GM19455 (cell line): Measurements from ENCODE around the gene CABCOCO1.

ENCODE experiments used
- ATAC-seq: cut with Tn5 transposase; IDR thresholded peaks from one replicate; pipeline ENCODE4 v1.9.1; 2021; ENCODE audit not compliant: unreplicated experiment

Gene CABCOCO1, protein sequence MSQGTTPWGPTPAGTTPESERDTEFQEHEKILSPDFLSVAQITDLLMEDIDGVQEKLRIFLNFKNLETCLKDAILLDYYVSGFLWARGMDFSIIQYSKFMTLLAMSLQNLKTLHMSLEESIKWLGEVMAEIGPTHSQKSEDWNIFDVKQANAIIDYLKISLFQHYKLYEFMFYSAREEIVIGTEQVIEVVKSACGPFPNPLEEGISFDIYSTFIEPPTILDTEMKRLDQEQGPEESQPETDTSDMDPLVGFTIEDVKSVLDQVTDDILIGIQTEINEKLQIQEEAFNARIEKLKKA

DNA sequence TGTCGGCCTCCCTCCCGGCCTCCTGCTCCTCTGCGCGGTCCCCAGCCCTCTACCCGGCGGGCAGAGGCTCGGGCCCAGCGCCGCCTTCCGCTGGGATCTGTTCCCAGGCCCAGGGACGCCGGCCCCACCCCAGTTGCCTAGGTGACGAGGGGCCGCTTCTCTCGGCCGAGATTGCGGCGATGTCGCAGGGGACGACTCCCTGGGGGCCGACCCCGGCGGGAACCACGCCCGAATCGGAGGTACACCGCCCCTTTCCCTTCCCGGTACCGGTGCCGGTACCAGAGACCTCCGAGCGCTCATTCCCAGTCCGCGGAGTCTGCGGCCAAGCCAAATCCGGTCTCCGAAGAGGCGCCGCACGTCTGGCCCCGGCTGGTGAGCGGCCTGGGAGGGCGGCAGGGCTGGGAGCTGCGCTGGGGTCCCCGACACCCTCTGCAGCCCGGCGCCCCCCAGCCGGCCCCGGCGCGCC, at the start of gene CABCOCO1:
CABCOCO1 (plus strand) TSS at position 136 of the 466 bp plus-strand sequence; CDS start at position 180, 44 bp downstream.
- ATAC-seq, result no peak

DNA sequence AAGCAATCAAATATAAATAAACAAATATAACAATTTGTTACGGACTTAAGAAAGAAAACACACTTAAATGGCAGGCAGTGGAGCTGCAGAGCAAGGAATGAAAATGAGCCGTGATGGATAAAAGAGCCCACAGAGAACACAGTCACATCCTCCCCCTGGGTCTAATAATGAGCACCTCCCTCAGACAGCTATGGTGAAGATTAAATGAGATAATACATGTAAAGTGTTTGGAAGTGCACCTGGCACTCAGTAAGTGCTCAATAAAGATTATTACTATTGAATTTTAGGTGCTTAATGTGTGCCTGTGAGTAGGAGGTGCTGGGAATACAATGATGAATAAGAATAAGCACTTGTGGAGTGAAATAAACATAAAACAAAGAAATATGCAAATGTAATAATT, 49.1 kb upstream of the CABCOCO1 start:
- no peak for ATAC-seq

DNA sequence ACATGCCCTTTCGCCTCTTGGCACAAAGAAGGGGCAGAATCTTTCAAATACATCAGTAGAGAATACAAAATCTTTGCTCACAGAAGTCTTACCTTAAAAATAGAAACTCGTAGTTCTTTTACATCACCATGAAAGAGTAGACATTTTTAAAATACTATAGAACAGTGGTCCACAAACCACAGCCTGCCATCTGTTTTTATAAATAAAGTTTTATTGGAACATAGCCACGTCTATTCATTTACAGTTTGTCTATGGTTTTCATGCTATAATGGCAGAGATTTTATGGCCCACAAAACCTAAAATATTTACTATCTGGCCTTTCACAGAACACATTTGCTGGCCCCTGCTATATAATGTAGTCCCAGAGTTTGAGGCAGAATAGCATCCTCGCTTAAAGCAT, 46.1 kb upstream of the CABCOCO1 start:
- ATAC-seq, result no peak

DNA sequence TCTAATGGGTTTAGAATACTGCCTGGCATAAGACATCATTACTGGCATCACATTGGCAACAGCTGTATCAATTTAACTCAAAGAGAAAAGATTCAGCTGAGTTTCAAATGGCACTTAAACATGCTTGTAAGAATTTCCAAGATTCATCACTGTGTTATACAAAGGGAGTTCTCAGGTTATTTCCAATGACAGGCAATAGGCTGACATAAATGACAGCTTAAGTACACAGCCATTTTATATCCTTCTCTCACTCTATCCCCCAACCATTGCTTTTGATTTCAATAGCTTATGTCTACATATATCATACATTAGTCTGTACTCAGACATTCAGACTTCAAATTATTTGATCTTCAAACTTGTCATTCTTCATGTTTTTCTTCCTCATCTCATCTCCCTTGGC, 45.5 kb upstream of the CABCOCO1 start:
- no peak for ATAC-seq

DNA sequence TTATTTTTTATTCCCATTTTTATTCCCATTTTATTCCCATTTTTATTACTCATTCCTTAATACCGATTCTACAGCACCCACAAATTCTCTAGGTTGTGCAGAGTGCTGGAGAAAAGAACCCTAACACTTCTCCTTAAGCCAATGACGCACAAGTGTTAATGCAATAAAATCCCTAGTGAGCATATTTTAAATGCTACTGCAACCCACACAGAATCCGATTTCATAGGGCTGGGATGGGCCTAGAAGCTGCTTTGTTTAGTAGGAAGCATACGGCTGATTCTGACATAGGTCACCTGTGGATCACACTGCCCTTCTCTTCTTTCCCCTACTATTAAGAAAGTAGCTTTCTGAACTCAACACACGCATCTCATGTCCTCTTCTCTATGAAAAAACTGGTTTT, 45.1 kb upstream of the CABCOCO1 start:
- ATAC-seq, result no peak

DNA sequence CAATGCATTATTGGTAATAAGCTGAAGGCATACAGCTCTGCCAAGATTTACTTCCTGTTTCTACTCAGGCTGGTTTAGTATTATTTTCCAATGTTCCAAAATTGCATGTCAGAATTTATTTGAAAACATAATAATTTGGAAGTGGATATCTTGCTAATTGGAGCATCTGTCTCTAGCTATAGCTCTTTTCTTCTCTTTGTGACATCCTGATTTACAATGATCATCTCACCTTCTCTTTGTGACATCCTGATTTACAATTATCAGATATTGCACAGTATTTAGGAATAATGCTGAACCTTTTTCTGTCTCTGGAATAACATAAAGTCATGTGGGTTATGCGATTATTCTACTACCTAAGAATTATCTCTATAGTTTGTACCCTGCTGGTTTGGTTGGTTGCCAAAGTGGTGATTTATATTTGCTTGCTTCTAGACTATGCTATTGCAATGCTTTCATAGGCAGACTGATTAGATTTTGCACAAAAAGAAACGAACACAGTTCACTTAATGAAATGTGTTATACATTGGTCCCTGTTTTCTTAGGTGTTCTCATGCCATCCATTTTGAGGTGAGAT, 44.3 kb upstream of the CABCOCO1 start:
- no peak for ATAC-seq

DNA sequence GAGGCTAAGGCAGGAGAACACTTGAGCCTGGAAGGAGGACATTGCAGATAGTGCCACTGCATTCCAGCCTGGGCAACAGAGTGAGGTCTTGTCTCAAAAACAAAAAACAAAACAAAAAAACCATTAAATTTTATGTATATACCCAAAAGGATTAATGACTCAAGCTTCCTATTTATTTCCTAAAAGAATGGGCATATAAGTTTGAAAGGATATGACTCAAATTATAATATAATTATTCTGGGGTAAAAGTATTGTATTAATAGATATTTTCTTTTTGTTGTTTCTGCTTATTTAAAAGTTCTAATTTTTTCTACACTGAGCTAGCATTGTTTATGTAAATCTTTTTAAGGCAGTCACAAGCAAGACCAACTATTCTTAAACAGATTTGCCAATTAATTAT, 42.2 kb upstream of the CABCOCO1 start:
- ATAC-seq, result no peak

DNA sequence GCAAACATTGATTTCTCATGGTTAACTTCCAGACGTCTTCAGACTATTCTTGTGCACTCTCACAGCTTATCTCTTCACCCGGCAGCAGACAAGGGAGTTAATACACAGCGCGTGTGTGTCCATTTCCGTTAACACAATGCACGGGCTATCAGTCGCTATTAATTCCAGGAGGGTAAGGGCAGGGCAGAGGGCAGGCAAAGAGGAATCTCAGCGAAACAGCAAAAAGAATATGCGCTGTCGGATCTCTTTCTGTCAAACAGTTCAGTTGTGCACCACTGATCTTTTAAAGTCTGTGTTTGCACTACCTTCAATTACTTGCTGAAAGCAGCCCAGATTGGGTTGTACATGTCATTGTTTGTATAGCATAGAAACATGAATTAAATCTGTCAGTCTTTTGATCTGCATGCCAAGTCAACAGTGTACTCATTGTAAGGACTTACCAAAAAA, 41.1 kb upstream of the CABCOCO1 start:
- no peak for ATAC-seq

DNA sequence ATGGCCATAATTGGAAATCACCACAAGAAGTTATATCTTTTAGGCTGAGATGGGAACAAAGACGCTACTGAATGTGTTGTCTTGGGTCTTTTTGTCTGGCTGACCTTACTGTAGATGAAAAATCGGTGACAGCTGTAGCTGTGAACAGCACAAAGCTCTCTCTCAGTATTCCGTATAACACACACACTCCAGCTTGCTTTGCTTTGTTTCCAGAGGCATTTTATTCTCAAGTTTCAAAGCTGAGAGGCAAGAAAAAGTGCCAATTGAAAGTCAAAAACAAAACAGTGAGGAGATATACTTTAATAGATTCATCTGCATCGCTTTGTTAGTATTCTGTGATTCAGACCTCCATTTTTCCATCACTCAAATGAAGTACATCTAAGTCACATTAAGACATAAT, 39.6 kb upstream of the CABCOCO1 start:
- no peak for ATAC-seq

DNA sequence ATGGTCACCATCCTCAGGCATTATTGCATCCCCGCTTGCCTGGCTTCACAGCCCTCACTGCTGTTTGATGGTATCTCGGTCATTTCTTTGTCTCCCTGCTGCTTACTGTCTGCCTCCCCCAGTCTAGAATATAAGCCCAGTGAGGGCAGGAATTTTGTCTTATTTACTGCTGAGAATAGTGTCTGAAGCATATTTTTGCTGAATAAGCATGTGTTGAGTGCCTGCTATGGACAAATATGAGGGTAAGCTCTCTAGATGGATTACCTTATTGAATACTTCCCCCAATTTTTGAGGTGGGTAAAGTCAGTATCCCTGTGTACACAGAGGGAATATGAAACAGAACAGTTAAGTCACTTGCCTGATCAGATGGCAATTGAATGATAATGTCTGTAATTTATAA, 36.5 kb upstream of the CABCOCO1 start:
- ATAC-seq, result no peak

DNA sequence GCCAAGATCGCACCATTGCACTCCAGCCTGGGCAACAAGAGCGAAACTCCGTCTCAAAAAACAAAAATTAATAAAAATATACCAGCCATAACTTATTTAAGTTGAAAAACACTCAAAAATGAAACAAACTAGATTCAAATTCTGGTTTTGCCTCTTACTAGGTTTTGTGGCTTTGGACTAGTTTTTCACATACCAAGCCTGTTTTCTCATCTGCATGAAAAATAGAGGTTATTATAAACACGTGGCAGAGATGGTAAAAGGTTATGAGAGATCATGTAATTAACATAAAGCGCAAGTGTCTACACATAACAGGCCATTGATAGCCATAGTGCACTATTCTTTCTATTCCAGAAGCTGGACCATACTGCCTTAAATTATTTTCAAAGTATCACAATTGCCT, 35.5 kb upstream of the CABCOCO1 start:
- ATAC-seq, result no peak

DNA sequence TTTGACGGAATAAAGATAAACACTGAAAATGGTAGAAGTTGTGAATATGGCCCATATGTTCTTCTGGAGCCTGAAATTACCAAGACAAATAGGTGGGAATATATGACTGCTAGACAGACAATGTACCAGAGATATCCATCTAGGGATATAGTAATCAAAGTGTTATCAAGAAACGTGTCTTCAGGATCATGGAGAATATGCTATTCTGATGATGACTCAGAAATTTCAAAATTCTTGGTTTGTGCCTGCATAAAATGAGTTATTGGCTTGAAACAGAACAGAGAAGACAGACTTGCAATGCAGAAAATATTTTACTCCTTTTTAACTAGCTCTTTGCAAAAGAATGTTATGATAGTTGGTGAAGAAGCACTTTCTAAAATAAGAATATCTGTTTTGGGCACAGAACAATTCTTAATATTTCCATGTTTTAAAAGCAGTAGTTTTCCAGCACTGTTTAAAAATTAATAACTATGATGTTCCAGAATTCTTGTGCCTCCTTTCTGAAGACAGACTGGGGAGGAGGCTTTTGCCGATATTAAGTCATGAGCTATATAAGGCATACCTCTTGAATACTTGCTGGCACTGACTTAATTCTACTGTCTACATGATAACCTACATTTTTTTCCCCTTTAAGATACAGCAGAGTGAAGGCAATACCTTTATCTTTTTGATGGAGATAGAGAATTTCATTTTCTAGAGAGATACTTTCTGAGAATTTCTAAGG, 34.4 kb upstream of the CABCOCO1 start:
- ATAC-seq, result no peak

DNA sequence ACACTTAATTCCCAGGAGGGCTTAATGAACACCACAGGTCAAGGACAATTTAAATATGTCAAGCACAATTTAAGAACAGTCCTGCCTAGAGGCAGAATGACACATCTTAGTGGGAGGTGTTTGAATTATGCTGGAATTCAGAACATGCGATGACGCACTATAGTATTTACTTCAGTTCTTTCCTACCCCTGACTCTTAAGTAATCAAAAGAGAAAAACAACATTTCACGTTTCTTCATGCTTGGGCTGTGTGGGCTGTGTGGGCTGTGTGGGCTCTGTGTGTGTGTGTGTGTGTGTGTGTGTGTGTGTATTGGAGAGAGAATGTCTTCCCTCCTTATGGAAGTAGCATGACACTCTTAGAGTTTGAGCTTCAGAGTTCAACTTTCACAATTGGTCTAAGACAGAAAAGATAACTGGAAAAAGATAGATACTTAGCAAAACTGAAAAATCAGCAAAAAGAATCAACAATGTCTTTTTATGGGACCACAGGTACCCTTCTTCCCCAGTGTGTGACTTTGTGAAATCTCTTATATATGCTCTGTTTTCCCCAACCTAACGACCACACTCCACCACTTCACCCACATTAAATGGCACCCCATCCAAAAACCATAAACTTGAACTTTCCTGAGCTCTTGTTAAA, 33.7 kb upstream of the CABCOCO1 start:
- no peak for ATAC-seq

DNA sequence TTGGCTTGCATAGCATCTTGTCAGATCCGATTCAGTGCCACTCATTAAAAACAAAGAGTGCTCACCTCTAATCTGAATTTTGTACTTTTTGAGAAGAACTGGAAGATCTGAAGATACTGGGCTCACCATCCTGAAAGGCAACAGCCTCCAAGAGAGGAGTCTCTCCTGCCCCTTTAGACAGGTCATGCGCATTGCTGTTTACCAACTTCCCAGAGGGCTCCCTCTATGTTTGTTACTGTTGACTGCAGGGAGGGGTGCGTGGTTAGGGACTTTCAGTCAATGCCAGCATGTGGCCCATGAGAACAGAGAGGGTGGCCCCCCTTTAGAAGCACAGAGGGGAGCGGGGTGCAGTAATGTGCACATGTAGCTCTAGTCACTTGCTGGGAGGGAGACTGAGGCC, 33.2 kb upstream of the CABCOCO1 start:
- no peak for ATAC-seq

DNA sequence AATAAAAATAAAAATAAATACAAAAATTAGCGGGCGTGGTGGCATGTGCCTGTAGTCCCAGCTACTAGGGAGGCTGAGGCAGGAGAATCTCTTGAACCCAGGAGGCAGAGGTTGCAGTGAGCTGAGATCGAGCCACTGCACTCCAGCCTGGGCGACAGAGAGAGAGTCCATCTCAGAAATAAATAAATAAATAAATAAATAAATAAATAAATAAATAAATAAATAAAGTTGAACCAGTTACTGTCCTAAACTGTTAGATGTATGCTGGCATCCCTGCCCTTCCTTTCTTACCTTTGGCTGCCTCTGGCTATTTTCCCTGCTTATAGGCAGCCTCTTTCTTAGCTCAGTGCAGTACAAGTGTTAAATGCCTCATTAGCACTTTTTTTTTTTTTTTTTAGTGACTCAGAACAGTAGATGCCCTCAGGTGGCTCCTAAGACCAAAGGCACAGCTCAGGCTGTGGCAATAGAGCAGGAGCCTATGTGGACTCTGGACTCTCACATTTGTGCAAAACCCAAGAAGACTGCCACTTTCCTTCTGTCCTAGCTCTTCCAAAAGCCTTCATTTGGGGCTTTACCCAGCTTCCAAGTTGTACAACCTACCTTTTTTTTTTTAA, 30.6 kb upstream of the CABCOCO1 start:
- ATAC-seq, result no peak

DNA sequence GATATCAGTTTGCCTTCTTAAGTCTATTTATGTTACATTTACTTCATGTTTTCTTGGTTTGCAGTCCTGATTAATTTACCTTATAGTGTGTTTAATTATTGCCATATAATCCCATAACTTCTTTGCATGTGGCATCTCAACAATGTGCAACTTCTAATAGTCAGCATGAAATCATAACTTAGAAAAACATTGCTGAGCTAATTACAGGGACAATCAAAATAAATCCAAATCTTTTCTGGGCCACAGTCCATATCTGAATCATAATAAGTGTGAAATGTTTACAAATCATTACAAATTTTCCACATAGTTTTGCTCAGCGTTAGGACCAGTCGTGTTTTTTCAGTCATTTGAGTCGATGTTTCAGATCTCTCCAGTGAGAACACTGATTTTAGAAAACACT, 29.1 kb upstream of the CABCOCO1 start:
- ATAC-seq, result no peak

DNA sequence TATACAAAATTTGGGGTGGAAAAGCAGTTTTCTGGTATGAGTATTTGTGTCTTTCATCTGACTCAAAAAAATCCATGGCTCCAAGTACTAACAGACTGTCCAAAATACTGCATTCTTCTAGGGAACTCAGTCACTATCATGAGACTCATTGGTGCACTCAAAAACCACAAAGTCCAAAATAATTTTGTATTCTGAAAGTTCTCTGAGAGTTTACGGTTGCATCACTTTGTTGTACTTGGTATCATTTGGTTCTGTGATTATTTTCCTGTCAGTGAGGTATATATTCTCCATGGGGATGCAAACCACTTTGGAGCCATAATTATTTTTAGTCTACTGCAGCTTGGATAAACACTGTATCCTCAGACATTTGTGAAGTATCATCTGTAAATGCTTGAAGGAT, 28.0 kb upstream of the CABCOCO1 start:
- no peak for ATAC-seq

DNA sequence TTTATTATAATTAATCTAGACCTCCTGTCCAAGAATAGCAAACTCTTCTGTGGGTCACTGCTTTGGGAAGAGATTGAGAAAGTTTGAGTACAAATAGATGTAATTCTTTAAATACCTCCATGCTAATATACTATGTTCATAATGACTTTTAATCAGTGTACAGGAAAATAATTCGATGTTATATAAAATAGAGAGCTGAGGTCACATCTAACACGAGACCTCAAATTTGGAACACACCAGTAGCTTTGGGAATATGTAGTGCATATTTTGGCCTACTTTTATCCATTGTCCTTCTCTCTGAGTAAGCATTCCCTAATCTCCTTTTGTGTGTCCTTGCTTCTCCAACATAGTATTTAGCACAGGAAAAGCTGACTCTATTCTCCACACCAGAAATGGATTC, 27.3 kb upstream of the CABCOCO1 start:
- no peak for ATAC-seq

DNA sequence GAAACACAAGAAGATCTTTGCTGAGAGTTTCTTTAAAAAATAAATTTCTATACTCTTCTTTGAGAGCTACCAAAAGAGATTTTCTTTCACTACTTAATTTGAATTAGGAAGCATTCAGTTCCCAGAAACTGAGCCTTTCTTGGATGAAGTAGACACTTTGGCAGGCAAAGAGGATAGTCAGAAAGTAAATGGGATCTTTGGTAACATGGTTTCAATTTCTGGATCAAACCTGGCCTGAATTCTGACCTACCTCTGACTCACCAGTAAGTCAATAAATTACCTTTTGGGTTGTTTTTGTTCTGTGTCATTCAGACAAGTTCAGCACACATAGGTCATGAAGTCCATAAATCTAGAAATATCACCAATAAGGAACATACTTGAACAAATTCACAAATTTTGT, 26.8 kb upstream of the CABCOCO1 start:
- ATAC-seq, result no peak

DNA sequence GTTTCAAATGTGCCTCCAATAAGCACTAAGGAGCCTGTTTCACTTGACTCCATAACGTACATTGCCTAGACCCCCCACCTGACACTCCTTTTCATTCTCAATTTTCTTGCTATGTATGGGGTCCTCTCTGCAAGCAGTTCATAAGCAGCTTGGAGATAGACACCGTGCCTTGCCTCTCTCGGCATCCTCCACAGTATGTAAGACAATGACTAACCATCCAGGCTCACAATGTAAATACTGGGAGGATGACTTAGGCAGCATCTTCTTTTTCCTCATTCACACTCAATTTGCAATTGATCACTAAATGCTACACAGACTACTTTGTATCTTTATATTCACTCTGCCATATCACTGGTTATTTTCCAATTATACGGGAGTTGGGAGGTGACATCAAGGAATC, 22.8 kb upstream of the CABCOCO1 start:
- ATAC-seq, result no peak

DNA sequence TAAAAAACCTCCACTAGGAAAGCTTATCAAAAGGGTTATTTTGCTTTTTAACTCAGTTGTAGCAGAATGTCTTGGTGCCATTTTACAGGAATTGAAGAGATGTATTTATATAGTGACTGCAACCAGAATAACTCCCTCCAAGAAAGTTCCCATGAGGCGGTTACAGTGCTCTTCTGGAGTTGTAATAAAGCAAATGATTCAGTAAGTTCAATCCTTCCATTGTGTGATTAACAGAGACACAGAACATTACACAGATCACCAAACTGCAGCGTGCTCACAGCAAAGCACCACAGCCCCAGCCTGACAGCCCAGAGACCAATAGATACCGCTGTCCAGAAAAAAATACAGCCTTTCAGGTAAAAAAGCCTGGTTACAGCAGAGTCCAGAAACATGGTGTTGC, 21.9 kb upstream of the CABCOCO1 start:
- ATAC-seq, result no peak
